GM23338 (cell line): ENCODE measurements around the gene CCDC149. TPM values are rescaled to one million over a fixed set of nuclear protein-coding genes. Genes with fewer than 3 reads are reported as not detected.

Experiments used
- ATAC-seq: fragments of 200-7000 bp; cut with Tn5 transposase; 3 replicates; pipeline ENCODE4 v1.9.1; 2020
- DNase-seq: peaks from one replicate; pipeline ENCODE4 v3.0.0-alpha.2; 2015; ENCODE audit warnings: low spot score
- H2AFZ ChIP-seq: fragments of 200-600 bp; sonication (generic); 2 replicates; pipeline ENCODE4 v1.8.0; 2016; ENCODE audit warnings: antibody characterized with exemption, mild to moderate bottlenecking, moderate library complexity
- H3F3A ChIP-seq: fragments of 200-600 bp; sonication (generic); replicated peaks from 2 replicates; pipeline ENCODE4 v1.8.0; 2017; ENCODE audit warnings: antibody characterized with exemption, mixed run types, low read depth
- H3K27ac ChIP-seq: fragments of 200-600 bp; sonication (generic); 2 replicates; pipeline ENCODE4 v1.6.1; 2016; ENCODE audit warnings: low read depth
- H3K27me3 ChIP-seq: fragments of 200-600 bp; sonication (generic); 2 replicates; pipeline ENCODE4 v1.8.0; 2016; ENCODE audit warnings: mild to moderate bottlenecking, mixed run types, moderate library complexity; ENCODE audit not compliant: insufficient read depth
- H3K36me3 ChIP-seq: fragments of 200-600 bp; sonication (generic); 2 replicates; pipeline ENCODE4 v1.8.0; 2016; ENCODE audit warnings: mild to moderate bottlenecking; ENCODE audit not compliant: insufficient read depth
- H3K4me1 ChIP-seq: fragments of 200-600 bp; sonication (generic); 2 replicates; pipeline ENCODE4 v1.8.0; 2016; ENCODE audit warnings: mild to moderate bottlenecking, moderate library complexity; ENCODE audit not compliant: insufficient read depth
- H3K4me2 ChIP-seq: fragments of 200-600 bp; sonication (generic); 2 replicates; pipeline ENCODE4 v1.7.1; 2017; ENCODE audit warnings: mixed run types
- H3K4me3 ChIP-seq: fragments of 200-600 bp; sonication (generic); 2 replicates; pipeline ENCODE4 v1.6.1; 2016; ENCODE audit warnings: mixed run types
- H3K79me2 ChIP-seq: fragments of 200-600 bp; sonication (generic); replicated peaks from 2 replicates; pipeline ENCODE4 v1.8.0; 2017; ENCODE audit warnings: mild to moderate bottlenecking; ENCODE audit not compliant: insufficient read depth
- H3K9me2 ChIP-seq: fragments of 200-600 bp; sonication (generic); 2 replicates; pipeline ENCODE4 v1.8.0; 2017; ENCODE audit not compliant: insufficient read depth
- H4K20me1 ChIP-seq: fragments of 200-600 bp; sonication (generic); replicated peaks from 2 replicates; pipeline ENCODE4 v1.8.0; 2017; ENCODE audit warnings: mild to moderate bottlenecking; ENCODE audit not compliant: insufficient read depth
- H3K27ac Mint-ChIP-seq: 2 replicates; pipeline ENCODE4 v1.8.0; 2020; ENCODE audit warnings: inconsistent platforms, mild to moderate bottlenecking, moderate library complexity, mixed read lengths
- H3K27me3 Mint-ChIP-seq: 3 replicates; pipeline ENCODE4 v1.8.0; 2022; ENCODE audit warnings: low read depth, mild to moderate bottlenecking, moderate library complexity, mixed read lengths, inconsistent platforms; ENCODE audit not compliant: insufficient read depth, poor library complexity
- H3K36me3 Mint-ChIP-seq: 3 replicates; pipeline ENCODE4 v1.8.0; 2021; ENCODE audit warnings: low read depth, mild to moderate bottlenecking, inconsistent platforms, moderate library complexity, mixed read lengths
- H3K4me1 Mint-ChIP-seq: 3 replicates; pipeline ENCODE4 v1.8.0; 2020; ENCODE audit warnings: mild to moderate bottlenecking, inconsistent platforms, mixed read lengths
- H3K4me3 Mint-ChIP-seq: 3 replicates; pipeline ENCODE4 v1.8.0; 2021; ENCODE audit warnings: moderate library complexity, mild to moderate bottlenecking, inconsistent platforms, mixed read lengths
- H3K9me3 Mint-ChIP-seq: 3 replicates; pipeline ENCODE4 v1.8.0; 2020; ENCODE audit warnings: moderate library complexity, mild to moderate bottlenecking, inconsistent platforms, mixed read lengths
- CREB1 ChIP-seq: fragments of 250-450 bp; sonication (Bioruptor Pico); IDR thresholded peaks from 2 replicates; pipeline ENCODE4 v1.5.0; 2020; ENCODE audit warnings: low read depth, mild to moderate bottlenecking, moderate library complexity
- CTCF ChIP-seq, 2 experiments: fragments of 200-600 bp in 1 of 2; sonication (generic) in 1 of 2; conservative IDR thresholded peaks; 2 replicates each; pipeline versions ENCODE4 v1.5.1 to v1.6.1; 2016 to 2017; ENCODE audit warnings: antibody characterized with exemption in 2 of 2, low read depth in 2 of 2, mild to moderate bottlenecking in 2 of 2, moderate library complexity in 1 of 2
- EZH2phosphoT487 ChIP-seq: fragments of 200-600 bp; sonication (generic); IDR thresholded peaks from one replicate; pipeline ENCODE4 v1.8.1; 2018; ENCODE audit warnings: antibody characterized with exemption; ENCODE audit not compliant: unreplicated experiment
- JUNB ChIP-seq: IDR thresholded peaks from one replicate; pipeline ENCODE4 v1.6.1; 2016; ENCODE audit warnings: antibody characterized with exemption; ENCODE audit not compliant: unreplicated experiment
- NANOG ChIP-seq: IDR thresholded peaks from 2 replicates; pipeline ENCODE4 v1.6.1; 2016; ENCODE audit warnings: antibody characterized with exemption, borderline replicate concordance
- POLR2AphosphoS5 ChIP-seq: IDR thresholded peaks from 2 replicates; pipeline ENCODE4 v1.6.1; 2016; ENCODE audit warnings: antibody characterized with exemption, low read depth
- REST ChIP-seq: IDR thresholded peaks from one replicate; pipeline ENCODE4 v1.6.1; 2018; ENCODE audit warnings: antibody characterized with exemption; ENCODE audit not compliant: unreplicated experiment
- STAT1 ChIP-seq: IDR thresholded peaks from one replicate; pipeline ENCODE4 v1.6.1; 2016; ENCODE audit warnings: antibody characterized with exemption; ENCODE audit not compliant: unreplicated experiment
- ZNF114 ChIP-seq: fragments of 250-450 bp; sonication (Bioruptor Pico); IDR thresholded peaks from 2 replicates; pipeline ENCODE4 v1.5.0; 2020; ENCODE audit warnings: mild to moderate bottlenecking, moderate library complexity
- ZNF331 ChIP-seq: fragments of 250-450 bp; sonication (Bioruptor Pico); IDR thresholded peaks from 2 replicates; pipeline ENCODE4 v1.5.0; 2020; ENCODE audit warnings: low read depth, mild to moderate bottlenecking, moderate library complexity
- ZNF462 ChIP-seq: fragments of 250-450 bp; sonication (Bioruptor Pico); IDR thresholded peaks from 2 replicates; pipeline ENCODE4 v1.5.0; 2020; ENCODE audit warnings: mild to moderate bottlenecking, moderate library complexity
- polyA plus RNA-seq: library from polyadenylated mRNA; unstranded; fragments of >200 nt; fragmentation: Nextera tagmentation; extraction: Ambion mirVana; gene quantifications from 2 replicates; pipeline ENCODE4 v1.2.1, GENCODE V29; 2016
- total RNA-seq: library from RNA; depleted of rRNA; stranded (reverse); fragments of >200 nt; shearing (Covaris generic); gene quantifications from 2 replicates; pipeline ENCODE4 v1.2.3, GENCODE V29; 2014

Gene CCDC149
- total and polyA plus RNA-seq, 2 experiments from 2014 or later = 2.6 to 6.4 TPM

- no peaks in the 10 kb centered on the region; the same call in 2 of the 3 replicates for H3K9me3 Mint-ChIP-seq
- H3K27ac Mint-ChIP-seq = no peak overlapping the region
- Histone ChIP-seq H2AFZ (peak overlapping the region; percentile 72; the same call in 1 of the 2 replicates), H3K4me1 (peaks cover 18% of the 10 kb centered on the region), H3F3A (peaks cover 5% of the 10 kb centered on the region; the same call in 1 of the 2 replicates), H3K27ac (no peak overlapping the region), H3K27me3 (peaks cover 30% of the 10 kb centered on the region), H3K79me2 (no peaks in the 10 kb centered on the region), H4K20me1 (no peaks in the 10 kb centered on the region), H3K9me2 (0 out of 2 replicates have a peak, but pooled peaks cover 2% of the 10 kb centered on the region), H3K36me3 (no peaks in the 10 kb centered on the region), H3K4me2 (peak overlapping the region; percentile 46; the same call in 1 of the 2 replicates), H3K4me3 (no peak overlapping the region)
- H3K27me3 Mint-ChIP-seq = peaks cover 21% of the 10 kb centered on the region
- no peak overlapping the region for H3K4me3 Mint-ChIP-seq
- H3K36me3 Mint-ChIP-seq = peaks cover 4% of the 10 kb centered on the region; the same call in 1 of the 3 replicates
- DNase-seq (no peak), ATAC-seq (no peak)
- H3K4me1 Mint-ChIP-seq = peaks cover 48% of the 10 kb centered on the region
- TF ChIP-seq STAT1 (no peak), ZNF114 (CRISPR knock-in tag) (no peak), EZH2phosphoT487 (no peak), POLR2AphosphoS5 (no peak), ZNF331 (CRISPR knock-in tag) (no peak), REST (no peak), NANOG (no peak), CREB1 (no peak), CTCF (conservative IDR thresholded peaks at IDR 0.05; ENCODE audit: low read depth in 2 of 2) (no peak), JUNB (no peak)
Measured at GRCh38 chr4:24805067-24805466, 107.8 kb downstream of the CCDC149 start.

- Histone ChIP-seq H3F3A (peaks cover 5% of the 10 kb centered on the region; the same call in 1 of the 2 replicates), H3K4me1 (peaks cover 18% of the 10 kb centered on the region), H3K4me3 (no peak overlapping the region), H3K27ac (no peak overlapping the region), H3K9me2 (no peaks in the 10 kb centered on the region), H3K36me3 (no peaks in the 10 kb centered on the region), H3K4me2 (no peak overlapping the region), H3K79me2 (no peaks in the 10 kb centered on the region), H2AFZ (no peak overlapping the region), H4K20me1 (no peaks in the 10 kb centered on the region), H3K27me3 (peaks cover 54% of the 10 kb centered on the region)
- H3K27me3 Mint-ChIP-seq = peaks cover 33% of the 10 kb centered on the region
- no peak overlapping the region for H3K27ac Mint-ChIP-seq
- ATAC-seq (no peak), DNase-seq (no peak)
- H3K9me3 Mint-ChIP-seq = peaks cover 3% of the 10 kb centered on the region; the same call in 1 of the 3 replicates
- H3K36me3 Mint-ChIP-seq = peaks cover 2% of the 10 kb centered on the region; the same call in 1 of the 3 replicates
- no peak overlapping the region for H3K4me3 Mint-ChIP-seq
- peaks cover 34% of the 10 kb centered on the region for H3K4me1 Mint-ChIP-seq
- TF ChIP-seq STAT1 (no peak), EZH2phosphoT487 (no peak), ZNF462 (CRISPR knock-in tag) (no peak)
Measured at GRCh38 chr4:24802648-24803047, 110.2 kb downstream of the CCDC149 start.
